IPS-NIHi7 (cell line): Measurements from ENCODE around the gene TJP3.

Source experiments
- DNase-seq: peaks from one replicate; pipeline ENCODE4 v3.0.0; 2012; ENCODE audit warnings: mixed read lengths; ENCODE audit errors: extremely low spot score

The TJP3 gene

GRCh38 chr19:3782903-3783302 is 74.7 kb downstream of the TJP3 start:
- no peak for DNase-seq

- peak; percentile 85 for DNase-seq
These were observed 75.7 kb downstream of the TJP3 start for GRCh38 chr19:3783660-3784584.

GRCh38 chr19:3784607-3785450 is 76.6 kb downstream of the TJP3 start:
- DNase-seq: peak; percentile 41

- no peak for DNase-seq
These were observed 77.3 kb downstream of the TJP3 start for GRCh38 chr19:3785451-3785937.

GRCh38 chr19:3785938-3786824 is 78.0 kb downstream of the TJP3 start, which contains the start of gene MATK:
TSS of gene MATK (minus strand) at chr19:3786381. CDS start at chr19:3785135, 1,246 bp downstream.
- DNase-seq: peak; percentile 66

GRCh38 chr19:3788996-3789778 is 81.0 kb downstream of the TJP3 start:
- DNase-seq: no peak

GRCh38 chr19:3790209-3790734 is 82.1 kb downstream of the TJP3 start:
- no peak for DNase-seq

GRCh38 chr19:3790941-3791340 is 82.8 kb downstream of the TJP3 start:
- DNase-seq: no peak

- no peak for DNase-seq
These were observed 83.9 kb downstream of the TJP3 start for GRCh38 chr19:3792114-3792513.

GRCh38 chr19:3793799-3794198 is 85.6 kb downstream of the TJP3 start:
- DNase-seq: no peak

- no peak for DNase-seq
These were observed 88.2 kb downstream of the TJP3 start for GRCh38 chr19:3796358-3796757.

- no peak for DNase-seq
These were observed 90.0 kb downstream of the TJP3 start for GRCh38 chr19:3798137-3798536.
